ENCODE measurements around the gene ART4. TPM values are rescaled to one million over a fixed set of nuclear protein-coding genes. Genes with fewer than 3 reads are reported as not detected.

The ART4 gene
- total RNA-seq, 2 experiments from 2014 or later, result not detected

- H3K27me3 Mint-ChIP-seq, result peaks cover 15% of the 10 kb centered on the region
- no peaks in the 10 kb centered on the region for H3K9me3 Mint-ChIP-seq
- H3K27ac Mint-ChIP-seq, result no peak overlapping the region
- peaks cover 8% of the 10 kb centered on the region for H3K4me1 Mint-ChIP-seq
- no peak overlapping the region for H3K4me3 Mint-ChIP-seq
- no peaks in the 10 kb centered on the region for H3K36me3 Mint-ChIP-seq
- DNase-seq, result no peak
Observed at GRCh38 chr12:14840616-14841015, 2.7 kb downstream of the ART4 start.

- Mint-ChIP-seq H3K9me3 (no peaks in the 10 kb centered on the region), H3K36me3 (no peaks in the 10 kb centered on the region), H3K4me3 (no peak overlapping the region), H3K4me1 (peaks cover 2% of the 10 kb centered on the region), H3K27ac (no peak overlapping the region), H3K27me3 (peaks cover 18% of the 10 kb centered on the region)
- DNase-seq, result no peak
Observed at GRCh38 chr12:14839262-14839661, 4.1 kb downstream of the ART4 start.

- Mint-ChIP-seq H3K27me3 (peaks cover 27% of the 10 kb centered on the region), H3K9me3 (no peaks in the 10 kb centered on the region), H3K27ac (no peak overlapping the region), H3K36me3 (no peaks in the 10 kb centered on the region), H3K4me3 (no peak overlapping the region), H3K4me1 (peaks cover 2% of the 10 kb centered on the region)
- DNase-seq, result no peak
Observed at GRCh38 chr12:14836336-14837210, 6.8 kb downstream of the ART4 start.

- H3K27me3 Mint-ChIP-seq, result peaks cover 26% of the 10 kb centered on the region
Observed at GRCh38 chr12:14834509-14834908, 8.8 kb downstream of the ART4 start.

GRCh38 chr12:14833952-14834351 lies 9.4 kb downstream of the ART4 start:
- no peak overlapping the region for H3K27ac Mint-ChIP-seq
- H3K36me3 Mint-ChIP-seq, result no peaks in the 10 kb centered on the region
- peaks cover 21% of the 10 kb centered on the region for H3K27me3 Mint-ChIP-seq
- no peak overlapping the region for H3K4me3 Mint-ChIP-seq
- no peak for DNase-seq
- no peaks in the 10 kb centered on the region for H3K9me3 Mint-ChIP-seq
- H3K4me1 Mint-ChIP-seq, result peaks cover 2% of the 10 kb centered on the region

More at GRCh38 chr12:14834509-14834908, 8.8 kb downstream of the ART4 start:
- H3K9me3 Mint-ChIP-seq, result no peaks in the 10 kb centered on the region
- H3K4me3 Mint-ChIP-seq, result no peak overlapping the region
- no peak overlapping the region for H3K27ac Mint-ChIP-seq
- peaks cover 2% of the 10 kb centered on the region for H3K4me1 Mint-ChIP-seq
- no peak for DNase-seq
- H3K36me3 Mint-ChIP-seq, result no peaks in the 10 kb centered on the region

- DNase-seq, result no peak
- H3K4me1 Mint-ChIP-seq, result peaks cover 2% of the 10 kb centered on the region
Observed at GRCh38 chr12:14833336-14833735, 10.0 kb downstream of the ART4 start.

GRCh38 chr12:14828892-14829291 lies 14.4 kb downstream of the ART4 start:
- Mint-ChIP-seq H3K36me3 (no peaks in the 10 kb centered on the region), H3K27ac (no peak overlapping the region), H3K9me3 (no peaks in the 10 kb centered on the region), H3K4me3 (no peak overlapping the region), H3K4me1 (peaks cover 11% of the 10 kb centered on the region), H3K27me3 (peaks cover 8% of the 10 kb centered on the region)
- DNase-seq, result no peak

More at GRCh38 chr12:14833336-14833735, 10.0 kb downstream of the ART4 start:
- no peak overlapping the region for H3K4me3 Mint-ChIP-seq
- no peaks in the 10 kb centered on the region for H3K9me3 Mint-ChIP-seq
- H3K27ac Mint-ChIP-seq, result no peak overlapping the region
- H3K27me3 Mint-ChIP-seq, result peaks cover 21% of the 10 kb centered on the region
- H3K36me3 Mint-ChIP-seq, result no peaks in the 10 kb centered on the region

GRCh38 chr12:14827043-14827442 lies 16.3 kb downstream of the ART4 start:
- H3K9me3 Mint-ChIP-seq, result no peaks in the 10 kb centered on the region
- DNase-seq, result no peak
- no peak overlapping the region for H3K4me3 Mint-ChIP-seq
- no peak overlapping the region for H3K27ac Mint-ChIP-seq
- no peaks in the 10 kb centered on the region for H3K36me3 Mint-ChIP-seq
- H3K4me1 Mint-ChIP-seq, result peaks cover 18% of the 10 kb centered on the region
- H3K27me3 Mint-ChIP-seq, result no peaks in the 10 kb centered on the region

GRCh38 chr12:14826491-14826890 lies 16.8 kb downstream of the ART4 start:
- Mint-ChIP-seq H3K9me3 (no peaks in the 10 kb centered on the region), H3K27ac (no peak overlapping the region), H3K27me3 (no peaks in the 10 kb centered on the region), H3K4me3 (no peak overlapping the region), H3K36me3 (no peaks in the 10 kb centered on the region), H3K4me1 (peaks cover 18% of the 10 kb centered on the region)
- DNase-seq, result no peak

- Mint-ChIP-seq H3K27me3 (no peaks in the 10 kb centered on the region), H3K9me3 (no peaks in the 10 kb centered on the region), H3K4me1 (peaks cover 18% of the 10 kb centered on the region), H3K27ac (no peak overlapping the region), H3K36me3 (no peaks in the 10 kb centered on the region), H3K4me3 (no peak overlapping the region)
- no peak for DNase-seq
Observed at GRCh38 chr12:14825256-14825655, 18.1 kb downstream of the ART4 start.

GRCh38 chr12:14824012-14824634 lies 19.2 kb downstream of the ART4 start:
- H3K4me3 Mint-ChIP-seq, result no peak overlapping the region
- H3K4me1 Mint-ChIP-seq, result peaks cover 18% of the 10 kb centered on the region
- no peaks in the 10 kb centered on the region for H3K27me3 Mint-ChIP-seq
- no peak overlapping the region for H3K27ac Mint-ChIP-seq
- H3K9me3 Mint-ChIP-seq, result no peaks in the 10 kb centered on the region
- no peak for DNase-seq
- H3K36me3 Mint-ChIP-seq, result no peaks in the 10 kb centered on the region

- no peaks in the 10 kb centered on the region for H3K36me3 Mint-ChIP-seq
- peaks cover 21% of the 10 kb centered on the region for H3K4me1 Mint-ChIP-seq
- H3K4me3 Mint-ChIP-seq, result no peak within 1 kb of the TSS
- H3K27me3 Mint-ChIP-seq, result no peaks in the 10 kb centered on the region
- no peak within 1 kb of the TSS for H3K27ac Mint-ChIP-seq
- H3K9me3 Mint-ChIP-seq, result peaks cover 4% of the 10 kb centered on the region
- DNase-seq, result no peak
Observed at GRCh38 chr12:14814014-14814413, 29.3 kb downstream of the ART4 start, which contains the start of gene SMCO3. Gene SMCO3 (minus strand): TSS chr12:14814182. CDS start chr12:14806680, 7,502 bp downstream.

- Mint-ChIP-seq H3K4me1 (peaks cover 17% of the 10 kb centered on the region), H3K36me3 (no peaks in the 10 kb centered on the region), H3K27me3 (no peaks in the 10 kb centered on the region), H3K4me3 (no peak overlapping the region), H3K9me3 (no peaks in the 10 kb centered on the region), H3K27ac (no peak overlapping the region)
- DNase-seq, result no peak
Observed at GRCh38 chr12:14811486-14811885, 31.8 kb downstream of the ART4 start.

GRCh38 chr12:14810953-14811483 lies 32.3 kb downstream of the ART4 start:
- H3K27ac Mint-ChIP-seq, result peak overlapping the region; percentile 69

GRCh38 chr12:14810167-14810952 lies 33.0 kb downstream of the ART4 start:
- Mint-ChIP-seq H3K4me1 (peaks cover 21% of the 10 kb centered on the region), H3K27ac (peak overlapping the region; percentile 69), H3K36me3 (no peaks in the 10 kb centered on the region), H3K27me3 (no peaks in the 10 kb centered on the region), H3K4me3 (no peak overlapping the region), H3K9me3 (no peaks in the 10 kb centered on the region)
- no peak for DNase-seq

More at GRCh38 chr12:14810953-14811483, 32.3 kb downstream of the ART4 start:
- Mint-ChIP-seq H3K4me3 (peak overlapping the region; percentile 14), H3K9me3 (no peaks in the 10 kb centered on the region), H3K36me3 (no peaks in the 10 kb centered on the region), H3K4me1 (peaks cover 17% of the 10 kb centered on the region), H3K27me3 (no peaks in the 10 kb centered on the region)
- DNase-seq, result no peak

Data from activated naive CD8-positive, alpha-beta T cell treated with anti-CD3 and anti-CD28 coated beads for 36 hours (primary cell).